ENCODE measurements around the gene ABCB4. TPM values are rescaled to one million over a fixed set of nuclear protein-coding genes. Genes with fewer than 3 reads are reported as not detected.

The ABCB4 gene
- total and polyA plus RNA-seq, 2 experiments from 2014 or later: 0.37 to 1.2 TPM

GRCh38 chr7:87364246-87364645 lies 111.2 kb downstream of the ABCB4 start:
- Histone ChIP-seq H3K4me2 (no peak overlapping the region), H3K4me3 (no peak overlapping the region), H3K79me2 (no peaks in the 10 kb centered on the region), H3K9me2 (replicated peaks; ENCODE audit: insufficient read depth) (no peaks in the 10 kb centered on the region), H3K9me3 (ENCODE audit: low read depth) (no peaks in the 10 kb centered on the region), H3K4me1 (ENCODE audit: insufficient read depth) (no peaks in the 10 kb centered on the region), H3K36me3 (replicated peaks; ENCODE audit: insufficient read depth, low read depth) (no peaks in the 10 kb centered on the region), H4K20me1 (ENCODE audit: insufficient read depth, poor library complexity, severe bottlenecking) (no peaks in the 10 kb centered on the region), H3K27ac (no peak overlapping the region), H3K27me3 (no peaks in the 10 kb centered on the region), H2AFZ (no peak overlapping the region)
- no peak for TF ChIP-seq CTCF (IDR thresholded peaks at IDR 0.05; ENCODE audit: poor library complexity)
- no peak for TF ChIP-seq EZH2phosphoT487 (IDR thresholded peaks at IDR 0.05; ENCODE audit: low read depth, severe bottlenecking, unreplicated experiment)
- no peak for TF ChIP-seq EZH2 (IDR thresholded peaks at IDR 0.05; ENCODE audit: borderline replicate concordance)
- no peak for DNase-seq (ENCODE audit: low spot score)

- Histone ChIP-seq H3K9me3 (ENCODE audit: low read depth) (no peaks in the 10 kb centered on the region), H3K27ac (no peak overlapping the region), H3K4me2 (no peak overlapping the region), H3K27me3 (no peaks in the 10 kb centered on the region), H4K20me1 (ENCODE audit: insufficient read depth, poor library complexity, severe bottlenecking) (no peaks in the 10 kb centered on the region), H3K36me3 (replicated peaks; ENCODE audit: insufficient read depth, low read depth) (no peaks in the 10 kb centered on the region), H3K9me2 (replicated peaks; ENCODE audit: insufficient read depth) (no peaks in the 10 kb centered on the region), H2AFZ (no peak overlapping the region), H3K79me2 (no peaks in the 10 kb centered on the region), H3K4me3 (no peak overlapping the region), H3K4me1 (ENCODE audit: insufficient read depth) (no peaks in the 10 kb centered on the region)
- TF ChIP-seq EZH2phosphoT487 (IDR thresholded peaks at IDR 0.05; ENCODE audit: low read depth, severe bottlenecking, unreplicated experiment): no peak
- TF ChIP-seq CTCF (IDR thresholded peaks at IDR 0.05; ENCODE audit: poor library complexity): no peak
- TF ChIP-seq EZH2 (IDR thresholded peaks at IDR 0.05; ENCODE audit: borderline replicate concordance): no peak
- DNase-seq (ENCODE audit: low spot score): no peak
- 96% methylated on average over 1 of the region's 1 CpG for WGBS (ENCODE audit: low lambda C conversion rate, missing lambda C conversion rate)
Measured at GRCh38 chr7:87363342-87363741, 112.1 kb downstream of the ABCB4 start.

- no peaks in the 10 kb centered on the region for H3K36me3 ChIP-seq (replicated peaks; ENCODE audit: insufficient read depth, low read depth)
- 95% methylated on average over 2 of the region's 2 CpGs for WGBS (ENCODE audit: low lambda C conversion rate, missing lambda C conversion rate)
- H3K4me3 ChIP-seq: no peak overlapping the region
- no peaks in the 10 kb centered on the region for H4K20me1 ChIP-seq (ENCODE audit: insufficient read depth, poor library complexity, severe bottlenecking)
- no peak for TF ChIP-seq CTCF (IDR thresholded peaks at IDR 0.05; ENCODE audit: poor library complexity)
- no peak for TF ChIP-seq EZH2 (IDR thresholded peaks at IDR 0.05; ENCODE audit: borderline replicate concordance)
- TF ChIP-seq EZH2phosphoT487 (IDR thresholded peaks at IDR 0.05; ENCODE audit: low read depth, severe bottlenecking, unreplicated experiment): no peak
- no peaks in the 10 kb centered on the region for H3K27me3 ChIP-seq
- no peaks in the 10 kb centered on the region for H3K9me2 ChIP-seq (replicated peaks; ENCODE audit: insufficient read depth)
- H3K9me3 ChIP-seq (ENCODE audit: low read depth): no peaks in the 10 kb centered on the region
- no peak overlapping the region for H2AFZ ChIP-seq
- DNase-seq (ENCODE audit: low spot score): no peak
- H3K4me2 ChIP-seq: no peak overlapping the region
- no peaks in the 10 kb centered on the region for H3K4me1 ChIP-seq (ENCODE audit: insufficient read depth)
- no peaks in the 10 kb centered on the region for H3K79me2 ChIP-seq
- no peak overlapping the region for H3K27ac ChIP-seq
Measured at GRCh38 chr7:87361320-87361719, 114.2 kb downstream of the ABCB4 start.

GRCh38 chr7:87359366-87359765 lies 116.1 kb downstream of the ABCB4 start:
- Histone ChIP-seq H3K79me2 (peaks cover 4% of the 10 kb centered on the region), H2AFZ (no peak overlapping the region), H3K9me2 (replicated peaks; ENCODE audit: insufficient read depth) (no peaks in the 10 kb centered on the region), H3K36me3 (replicated peaks; ENCODE audit: insufficient read depth, low read depth) (no peaks in the 10 kb centered on the region), H3K27me3 (no peaks in the 10 kb centered on the region), H3K27ac (no peak overlapping the region), H3K4me3 (no peak overlapping the region), H3K4me2 (no peak overlapping the region), H3K4me1 (ENCODE audit: insufficient read depth) (no peaks in the 10 kb centered on the region), H4K20me1 (ENCODE audit: insufficient read depth, poor library complexity, severe bottlenecking) (no peaks in the 10 kb centered on the region), H3K9me3 (ENCODE audit: low read depth) (peaks cover 4% of the 10 kb centered on the region)
- 91% methylated on average over 2 of the region's 2 CpGs for WGBS (ENCODE audit: low lambda C conversion rate, missing lambda C conversion rate)
- DNase-seq (ENCODE audit: low spot score): no peak
- no peak for TF ChIP-seq EZH2phosphoT487 (IDR thresholded peaks at IDR 0.05; ENCODE audit: low read depth, severe bottlenecking, unreplicated experiment)
- TF ChIP-seq CTCF (IDR thresholded peaks at IDR 0.05; ENCODE audit: poor library complexity): no peak
- no peak for TF ChIP-seq EZH2 (IDR thresholded peaks at IDR 0.05; ENCODE audit: borderline replicate concordance)

Measured in hepatocyte (in vitro differentiated cells).